ENCODE measurements around the gene TNRC18.

The TNRC18 gene

DNA sequence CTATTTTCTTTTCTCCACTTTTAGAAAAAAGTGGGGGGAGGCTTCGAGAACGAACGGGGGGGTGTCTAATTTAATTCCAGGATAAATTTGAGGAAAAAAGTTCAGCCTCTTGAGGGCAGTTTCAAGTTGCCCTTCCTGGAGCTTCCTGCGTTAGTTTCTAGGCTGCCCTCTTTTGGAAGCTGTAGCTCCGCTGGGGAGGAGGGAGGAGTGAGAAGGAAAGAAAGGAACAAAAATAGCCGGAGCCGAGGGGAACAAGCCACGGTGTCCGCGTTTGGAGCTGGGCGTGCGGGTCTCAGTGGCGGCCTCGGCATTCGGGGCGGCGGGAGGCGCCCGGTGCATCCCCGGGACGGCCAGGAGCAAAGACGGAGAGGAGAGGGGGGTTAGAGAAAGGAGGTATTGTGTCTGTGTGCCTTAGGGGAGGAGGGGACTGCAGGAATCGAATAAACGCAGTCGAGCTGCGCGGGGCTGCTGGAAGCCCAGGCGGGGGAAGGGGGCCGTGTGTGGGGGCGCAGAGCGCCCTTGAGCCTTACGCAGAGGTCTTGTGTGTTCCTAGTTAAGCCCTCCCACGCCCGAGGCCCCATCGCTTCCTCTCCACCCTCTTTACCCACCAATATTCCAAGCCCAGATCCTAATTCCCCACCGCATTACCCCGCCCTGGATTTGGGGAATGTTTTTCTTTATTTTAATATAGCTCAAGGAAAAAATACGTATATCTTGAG, 2.0 kb upstream of the TNRC18 start:
- no peak for DNase-seq

DNA sequence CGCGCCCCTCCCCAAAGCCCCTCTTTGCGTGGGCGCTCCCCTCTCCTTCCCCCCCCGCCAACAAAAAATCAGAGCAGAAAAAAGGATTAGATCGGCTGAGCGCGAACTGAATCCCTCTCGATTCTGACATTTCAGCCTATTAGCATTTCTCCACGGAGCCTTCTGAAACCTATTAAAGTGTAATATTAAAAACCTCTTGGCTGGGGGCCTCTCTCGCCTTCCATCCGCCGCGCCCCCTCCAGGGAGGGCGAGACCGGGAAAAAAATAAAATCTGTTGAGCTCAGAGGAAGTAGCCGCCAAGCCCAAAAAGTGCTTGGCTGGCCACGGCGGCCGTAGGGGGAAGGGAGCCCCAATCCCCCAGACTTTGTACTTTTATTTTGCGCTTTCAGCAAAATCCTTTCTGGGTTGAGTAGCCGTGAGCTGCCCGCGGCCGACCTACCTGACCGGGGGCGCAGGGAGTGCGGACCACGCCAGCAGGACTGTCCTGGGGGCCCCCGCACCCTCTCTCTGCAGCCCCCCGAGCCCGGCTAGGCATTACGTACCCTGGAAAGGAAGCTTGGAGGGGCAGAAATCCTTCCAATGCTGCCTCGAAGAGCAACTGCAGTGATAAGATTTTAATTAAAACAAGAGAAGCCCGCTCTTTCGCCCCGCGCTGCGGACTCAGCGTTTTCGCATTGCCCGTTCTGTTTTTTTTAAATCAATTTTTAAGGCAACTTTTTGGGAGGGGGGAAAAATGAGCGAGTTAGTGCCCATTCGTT, 1.3 kb upstream of the TNRC18 start:
- DNase-seq: no peak

DNA sequence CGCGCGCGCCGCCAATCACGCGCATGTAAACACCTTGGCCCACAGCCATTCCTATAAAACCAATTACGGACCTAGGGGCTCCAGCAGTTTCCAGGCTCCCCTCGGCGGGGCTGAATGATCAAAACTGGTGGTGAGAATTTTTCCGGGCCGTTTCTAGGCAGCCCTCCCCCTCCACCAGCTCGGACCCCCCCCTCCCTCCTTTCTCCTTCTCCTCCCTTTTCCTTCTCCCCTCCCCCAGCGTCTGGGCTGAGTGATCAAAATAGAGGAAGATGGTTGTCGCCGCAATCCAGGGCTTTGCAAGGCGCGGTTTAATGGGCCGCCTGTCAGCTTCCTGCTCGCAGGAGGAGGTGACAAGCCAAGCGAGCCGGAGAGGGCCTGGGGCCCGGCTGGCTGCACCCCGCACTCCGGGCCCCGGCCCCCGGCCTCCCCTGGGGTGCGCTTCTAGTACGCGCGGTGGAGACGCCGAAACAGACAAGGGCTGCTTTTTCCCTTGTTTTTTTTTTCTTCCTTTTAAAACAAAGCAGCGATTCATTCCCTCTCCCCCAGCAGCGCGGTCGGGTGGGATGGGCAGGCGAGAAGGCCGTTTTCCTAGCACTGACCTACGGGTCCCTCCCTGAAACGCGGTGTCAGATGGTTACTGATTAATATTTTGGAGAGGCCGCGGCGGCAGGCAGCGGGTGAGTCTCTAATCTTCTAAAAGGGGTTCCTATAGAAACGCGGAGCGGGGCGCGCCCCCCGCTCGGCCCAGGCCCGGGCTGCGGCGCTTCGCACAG, 528 bp upstream of the TNRC18 start:
- DNase-seq: no peak

DNA sequence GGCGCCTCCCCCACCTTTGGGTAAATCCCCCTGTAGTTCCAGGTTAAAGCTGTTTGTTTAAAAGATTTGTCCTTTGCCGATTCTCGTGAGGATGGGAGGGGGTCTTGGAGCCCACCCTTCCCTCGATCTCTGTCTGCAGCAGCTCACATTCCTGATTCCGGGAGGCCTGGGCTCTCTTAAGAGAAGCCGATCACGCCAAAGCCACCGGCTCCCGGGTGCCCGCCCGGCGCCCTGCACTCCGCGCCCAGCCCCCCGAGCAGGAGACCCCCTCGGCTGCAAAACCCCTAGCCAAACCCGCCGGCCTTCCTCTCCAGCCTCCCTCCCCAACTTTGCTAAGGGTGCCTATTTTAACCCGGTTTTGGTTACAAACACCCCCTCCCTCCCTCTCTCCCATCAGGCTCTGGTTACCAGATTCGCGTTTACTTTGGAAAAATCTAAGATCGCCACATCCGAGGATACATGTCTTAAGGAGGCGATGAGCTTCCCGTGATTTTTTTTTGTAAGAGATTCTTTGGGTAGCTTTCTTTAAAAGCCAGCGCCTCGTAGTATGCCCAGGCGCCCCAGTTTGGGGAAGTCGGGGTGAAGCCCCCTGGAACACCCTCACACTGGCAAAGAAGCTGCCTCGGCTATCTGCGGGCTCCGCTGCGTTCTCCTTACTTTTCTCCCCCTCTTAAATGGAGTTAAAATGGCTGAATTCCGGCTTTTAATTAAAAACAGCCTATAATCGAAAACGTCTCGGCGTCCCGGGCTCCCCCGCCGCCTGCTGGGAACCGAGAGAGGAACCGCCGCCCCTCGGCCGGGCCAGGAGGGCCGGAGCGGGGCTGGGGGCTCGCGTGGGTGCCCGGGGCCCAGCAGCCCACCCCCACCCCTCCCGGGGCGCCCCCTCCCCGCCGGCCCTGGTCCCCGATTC, 983 bp downstream of the TNRC18 start:
- no peak for DNase-seq

DNA sequence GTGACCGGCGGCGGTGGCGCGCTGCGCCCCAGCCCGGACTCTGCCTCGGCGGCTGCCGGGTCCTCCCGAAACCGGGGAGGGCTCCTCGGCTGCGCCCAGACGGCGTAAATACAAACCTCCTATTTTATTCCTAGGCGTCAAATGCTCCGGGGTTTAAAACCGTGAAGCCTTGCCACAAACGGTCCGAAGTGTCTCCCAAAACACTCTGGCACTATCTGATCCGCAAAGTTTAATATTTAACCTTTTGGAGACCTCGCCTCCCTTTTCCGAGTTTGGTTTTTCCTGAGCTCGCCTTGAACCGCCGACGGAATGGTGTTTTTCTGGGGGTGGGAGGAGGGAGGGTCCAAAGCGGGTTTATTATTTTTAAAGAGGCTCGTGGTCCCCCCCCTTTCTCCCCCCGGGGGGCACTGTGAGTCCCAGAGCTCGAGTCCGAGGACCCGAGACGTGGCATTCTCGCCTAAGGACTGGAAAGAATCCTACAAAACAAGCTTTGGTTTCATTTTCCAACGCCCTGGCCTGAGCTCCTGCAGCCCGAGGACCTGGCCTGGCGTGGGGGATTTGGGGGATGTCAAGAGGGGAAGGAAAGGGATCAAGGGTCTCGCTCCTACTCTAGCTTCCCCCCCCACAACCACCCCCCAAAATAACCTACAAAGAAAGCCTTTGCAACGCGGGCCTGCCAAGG, 1.8 kb downstream of the TNRC18 start:
- no peak for DNase-seq

DNA sequence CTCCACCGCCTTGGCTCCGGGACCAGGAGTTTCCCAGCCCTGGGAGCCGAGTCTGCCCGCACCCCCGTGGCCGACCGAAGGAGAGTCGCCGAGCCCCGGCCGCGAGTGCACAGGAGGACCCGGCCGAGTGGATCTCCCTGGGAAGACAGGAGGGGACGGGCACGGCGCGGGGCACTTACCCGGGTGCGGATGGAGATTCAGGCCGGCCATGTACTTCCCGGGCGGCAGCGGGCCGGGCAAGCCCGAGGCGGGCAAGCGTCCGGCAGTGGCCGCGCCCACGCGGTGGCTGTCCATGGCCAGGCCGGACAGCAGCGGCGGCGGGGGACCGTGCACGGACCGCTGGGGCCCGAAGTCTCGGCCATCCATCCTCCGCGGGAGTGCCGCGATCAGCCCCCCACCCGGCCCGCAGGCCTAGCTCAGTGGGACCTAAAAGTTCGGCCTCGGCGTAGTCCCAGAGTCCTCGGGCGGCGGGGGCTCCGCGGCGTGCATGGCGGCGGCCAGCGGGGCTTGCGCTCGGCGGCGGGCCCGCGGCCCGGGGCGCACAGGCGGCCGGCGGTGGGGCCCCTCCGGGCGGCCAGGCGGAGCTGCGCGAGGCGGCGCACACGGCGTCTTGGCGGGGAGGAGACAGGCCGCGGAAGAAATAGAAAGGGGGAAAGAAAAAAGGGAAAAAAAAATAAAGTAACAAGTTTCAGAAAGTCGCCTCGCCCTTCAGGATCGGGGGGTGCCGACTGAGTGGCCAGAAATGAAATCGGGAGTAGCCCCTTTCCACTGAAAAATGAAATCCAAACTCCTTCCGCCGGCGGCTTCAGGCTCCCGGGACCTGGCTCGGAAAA, 2.5 kb downstream of the TNRC18 start:
- DNase-seq: no peak

DNA sequence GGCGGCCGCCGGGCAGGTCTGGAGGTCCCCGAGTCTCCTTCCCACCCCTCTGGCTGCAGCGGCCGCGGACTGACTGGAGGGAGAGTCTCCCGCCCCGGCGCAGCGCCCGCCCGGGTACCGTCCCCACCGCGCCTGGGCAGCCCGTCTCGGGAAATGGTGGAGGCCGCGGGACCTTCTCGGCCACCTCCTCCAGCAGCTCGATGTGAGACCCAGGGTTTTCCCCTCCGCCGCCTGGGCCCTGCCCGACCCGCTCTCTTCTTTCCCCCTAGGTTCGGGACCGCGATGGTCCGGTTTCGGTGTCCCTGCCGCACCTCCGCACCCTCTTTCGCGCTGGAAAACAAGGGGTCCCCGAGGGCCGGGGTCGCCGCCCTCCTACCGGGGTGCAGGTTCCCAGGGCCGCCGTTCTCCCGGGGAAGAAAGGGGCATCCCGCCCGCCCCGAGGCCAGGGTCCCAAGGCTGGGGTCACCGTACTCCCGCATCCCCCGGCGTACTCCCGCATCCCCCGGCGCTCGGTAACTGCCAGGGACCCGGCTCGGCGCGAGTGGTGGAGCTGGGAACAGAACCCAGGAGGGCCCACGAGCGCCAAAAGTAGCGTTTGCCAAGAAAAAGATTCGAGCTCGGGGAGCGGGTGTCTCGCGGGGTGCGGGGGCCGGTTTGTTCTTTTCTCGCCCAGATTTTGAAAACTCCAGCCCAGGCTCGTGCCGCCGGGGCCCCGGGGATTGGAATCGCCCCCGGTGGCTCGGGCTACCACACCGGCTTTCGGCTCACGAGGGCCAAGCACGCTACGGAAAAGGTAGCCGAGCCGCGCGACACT, 3.4 kb downstream of the TNRC18 start:
- no peak for DNase-seq

DNA sequence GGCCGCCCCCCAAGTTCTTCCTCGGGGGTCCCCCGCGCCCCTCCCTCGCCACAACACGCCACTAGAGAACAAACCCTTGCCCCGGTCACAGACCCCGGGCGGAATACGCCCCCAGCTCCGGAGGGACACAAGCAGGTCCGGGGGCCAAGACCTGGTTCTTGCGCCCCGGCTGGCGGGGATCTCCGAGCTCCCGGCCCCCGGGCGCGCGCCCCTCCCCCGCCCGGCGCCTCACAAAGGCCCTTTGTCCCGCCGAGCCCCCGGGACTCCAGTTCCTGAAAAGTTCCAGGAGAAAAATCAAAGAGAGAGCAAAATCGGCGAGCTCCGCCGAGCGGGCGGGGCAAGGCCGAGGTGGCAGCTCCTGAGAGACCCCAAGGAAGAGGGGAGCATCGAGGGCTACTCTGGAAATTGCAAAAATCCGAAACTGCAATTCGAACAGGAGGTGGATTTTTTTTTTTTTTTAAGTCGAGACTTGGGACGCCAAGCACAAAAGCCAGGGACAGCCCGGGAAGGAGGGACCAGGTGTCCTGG, 4.0 kb downstream of the TNRC18 start:
- DNase-seq: no peak

DNA sequence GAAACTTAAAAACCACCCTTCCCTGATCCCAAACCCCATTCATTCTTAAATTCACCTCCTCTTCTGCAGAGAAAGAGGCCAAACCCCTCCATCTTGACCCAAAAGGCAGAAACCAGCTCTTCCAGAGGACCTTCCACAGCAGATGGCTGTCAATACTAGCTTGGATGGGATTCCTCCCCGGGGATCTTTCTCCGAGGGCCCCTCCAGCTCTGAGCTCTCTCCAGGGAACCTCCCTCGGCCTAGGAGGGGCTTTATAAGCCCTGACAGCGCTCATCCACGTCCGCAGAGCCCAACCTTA, 5.4 kb downstream of the TNRC18 start:
- DNase-seq: no peak

DNA sequence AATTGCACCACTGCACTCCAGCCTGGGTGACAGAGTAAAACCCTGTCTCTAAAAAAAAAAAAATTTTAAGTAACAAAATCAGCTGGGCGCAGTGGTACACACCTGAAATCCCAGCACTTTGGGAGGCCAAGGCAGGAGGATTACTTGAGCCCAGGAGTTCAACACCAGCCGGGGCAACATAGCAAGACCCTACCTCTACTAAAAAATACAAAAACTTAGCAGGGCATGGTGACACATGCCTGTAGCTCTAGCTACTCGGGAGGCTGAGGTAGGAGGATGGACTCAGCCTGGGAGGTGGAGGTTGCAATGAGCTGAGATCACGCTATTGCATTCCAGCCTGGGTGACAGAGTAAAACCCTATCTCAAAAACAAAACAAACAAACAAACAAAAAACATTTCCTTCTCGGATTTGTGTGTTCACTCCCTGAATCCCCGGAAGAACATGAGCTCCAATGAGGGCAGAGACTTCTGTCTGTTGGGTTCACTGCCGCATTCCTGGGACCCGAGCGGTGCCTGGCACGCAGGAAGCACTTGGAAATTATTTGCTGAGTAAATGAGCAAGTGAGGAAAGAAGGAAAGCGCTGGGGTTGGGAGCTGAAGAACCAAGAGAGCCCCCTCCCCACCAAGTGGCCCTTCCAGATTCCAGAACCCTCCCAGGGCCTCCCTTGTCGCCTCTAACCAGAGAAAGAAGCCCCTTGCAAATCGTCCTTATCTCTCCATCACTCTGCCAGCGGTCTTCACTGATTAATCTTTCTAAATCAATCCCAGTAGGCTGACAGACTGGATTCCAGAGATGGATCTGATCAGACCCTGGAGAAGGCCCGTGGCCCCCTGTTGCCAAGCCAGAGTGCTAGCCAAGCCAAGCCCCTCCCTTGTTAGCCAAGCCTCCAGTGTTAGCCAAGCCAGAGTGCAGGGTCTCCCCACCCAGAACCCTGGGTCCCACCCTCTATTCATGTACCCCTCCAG, 6.2 kb downstream of the TNRC18 start:
- no peak for DNase-seq

DNA sequence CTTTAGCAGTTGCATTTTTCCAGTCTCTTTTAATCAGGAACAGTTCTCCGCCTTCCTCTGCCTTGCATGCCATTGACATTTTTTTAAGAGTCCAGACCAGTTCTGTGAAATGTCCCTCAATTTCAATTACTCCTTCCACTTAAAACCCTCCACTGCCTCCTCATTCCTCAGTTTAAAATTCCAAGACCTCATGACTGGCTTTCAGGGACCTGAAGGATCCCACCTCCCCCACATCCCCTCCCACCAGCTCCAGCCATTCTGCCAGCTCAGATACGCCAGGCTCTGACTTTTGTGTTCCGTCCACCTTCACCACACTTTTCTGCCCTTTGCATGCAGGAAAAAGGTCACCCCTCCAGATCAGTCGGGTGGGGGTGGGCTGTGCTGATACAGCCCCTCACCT, 8.7 kb downstream of the TNRC18 start:
- DNase-seq: no peak

DNA sequence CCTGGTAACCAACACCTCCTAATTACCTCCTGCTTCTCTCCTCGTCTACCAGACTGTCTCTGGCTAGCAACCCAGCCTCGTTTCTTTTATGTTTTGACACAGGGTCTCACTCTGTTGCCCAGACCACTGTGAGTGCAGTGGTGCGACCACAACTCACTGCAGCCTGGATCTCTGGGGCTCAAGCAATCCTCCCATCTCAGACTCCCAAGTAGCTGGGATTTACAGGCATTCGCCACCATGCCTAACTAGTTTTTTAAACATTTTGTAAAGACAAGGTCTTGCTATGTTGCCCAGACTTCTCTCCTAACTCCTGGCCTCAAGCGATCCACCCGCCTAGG, 10.2 kb downstream of the TNRC18 start:
- no peak for DNase-seq

DNA sequence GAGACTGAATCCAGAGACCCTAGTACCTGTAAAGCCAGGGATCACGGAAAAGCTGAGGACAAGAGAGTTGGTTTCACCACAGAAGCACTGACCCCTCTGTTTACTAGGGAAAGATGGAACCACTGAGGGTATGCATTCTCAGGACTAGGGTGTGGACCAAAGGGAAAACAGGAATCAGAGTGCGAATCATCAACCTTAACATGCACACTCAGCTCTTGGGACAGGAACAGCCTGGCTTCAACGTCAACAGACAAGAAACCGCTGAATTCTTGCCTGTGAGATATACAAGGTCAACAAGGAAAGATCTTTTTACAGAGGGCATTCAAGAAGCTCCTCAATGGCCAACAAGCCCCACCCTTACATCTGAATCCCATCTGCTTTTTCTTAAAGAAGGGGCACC, 14.9 kb downstream of the TNRC18 start:
- DNase-seq: no peak

DNA sequence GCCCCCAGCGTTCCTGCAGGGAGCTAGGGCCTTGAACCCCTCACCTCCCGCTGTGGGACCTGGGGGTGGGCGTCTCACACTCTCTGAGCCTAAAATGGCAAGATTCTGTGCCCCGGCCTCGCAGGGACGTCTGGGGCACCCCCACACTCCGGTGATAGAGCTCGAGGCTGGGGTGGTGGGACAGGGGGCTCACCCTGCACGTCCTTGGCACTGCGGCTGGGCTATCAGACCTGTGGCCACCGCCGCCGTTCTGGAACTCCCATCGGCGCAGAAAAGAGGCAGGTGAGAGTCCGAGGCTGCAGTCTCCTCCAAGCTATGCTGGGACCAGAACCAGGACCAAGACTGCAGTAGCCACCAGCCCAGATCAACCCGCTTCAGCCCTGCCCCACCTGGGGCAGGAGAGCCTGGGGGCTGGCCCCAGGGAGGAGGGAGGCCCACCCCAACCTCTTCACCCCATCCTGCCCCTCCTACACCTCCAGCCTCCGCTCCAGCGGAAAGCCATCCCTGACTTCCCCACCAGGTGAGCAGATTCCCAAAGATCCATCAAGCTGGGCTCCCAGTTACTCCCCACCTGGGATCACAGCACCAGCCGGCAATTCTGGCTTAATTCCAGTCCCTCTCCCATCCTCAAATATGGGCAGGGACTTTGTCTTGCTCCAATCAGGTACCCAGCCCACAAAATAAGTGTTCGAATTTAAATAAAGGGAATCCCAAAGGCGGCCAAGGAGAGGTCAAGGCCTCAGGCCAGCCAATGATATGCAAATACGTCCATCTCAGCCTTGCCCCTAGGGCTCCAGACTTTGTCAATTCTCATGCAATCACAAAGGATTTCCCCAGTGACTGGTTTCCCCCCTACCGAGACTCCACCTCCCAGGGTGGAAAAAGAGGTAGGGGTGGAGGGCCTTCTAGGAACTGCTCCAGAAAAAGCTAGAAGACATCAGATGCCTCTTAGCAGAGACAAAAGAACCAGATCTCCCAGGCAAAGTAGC, 16.4 kb downstream of the TNRC18 start:
- no peak for DNase-seq

DNA sequence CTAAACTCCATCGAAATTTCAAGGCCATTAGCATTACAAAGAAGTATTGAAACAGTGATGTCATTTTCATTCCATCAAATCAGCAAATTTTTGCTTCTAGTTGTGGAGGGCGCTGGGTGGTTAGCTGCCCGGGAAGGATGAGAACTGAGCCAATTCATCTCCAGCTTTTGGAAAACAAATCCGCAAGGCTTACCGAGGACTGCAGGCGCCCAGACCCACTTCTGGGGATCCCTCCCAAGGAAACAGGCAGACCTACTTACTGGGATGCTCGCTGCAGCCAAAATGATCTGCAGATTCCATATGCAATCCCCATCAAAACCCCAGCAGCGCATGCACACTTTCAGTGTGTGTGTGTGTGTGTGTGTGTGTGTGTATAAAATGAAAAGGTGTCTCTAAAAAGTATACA, 19.2 kb downstream of the TNRC18 start:
- no peak for DNase-seq

DNA sequence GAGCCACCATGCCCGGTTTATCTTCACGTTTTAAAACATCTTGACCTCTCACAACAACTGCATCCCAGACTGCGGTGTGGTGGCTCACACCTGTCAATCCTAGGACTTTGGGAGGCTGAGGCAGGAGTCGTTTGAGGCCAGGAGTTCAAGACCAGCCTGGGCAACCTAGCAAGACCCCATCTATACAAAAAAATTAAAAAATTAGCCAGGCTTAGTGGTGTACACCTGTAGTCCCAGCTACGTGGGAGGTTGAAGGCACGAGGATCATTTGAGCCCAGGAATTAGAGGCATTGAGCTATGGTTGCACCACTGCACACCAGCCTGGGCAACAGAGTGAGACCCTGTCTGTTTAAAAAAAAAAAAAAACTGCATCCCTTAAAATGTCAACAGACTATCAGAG, 20.2 kb downstream of the TNRC18 start:
- no peak for DNase-seq

DNA sequence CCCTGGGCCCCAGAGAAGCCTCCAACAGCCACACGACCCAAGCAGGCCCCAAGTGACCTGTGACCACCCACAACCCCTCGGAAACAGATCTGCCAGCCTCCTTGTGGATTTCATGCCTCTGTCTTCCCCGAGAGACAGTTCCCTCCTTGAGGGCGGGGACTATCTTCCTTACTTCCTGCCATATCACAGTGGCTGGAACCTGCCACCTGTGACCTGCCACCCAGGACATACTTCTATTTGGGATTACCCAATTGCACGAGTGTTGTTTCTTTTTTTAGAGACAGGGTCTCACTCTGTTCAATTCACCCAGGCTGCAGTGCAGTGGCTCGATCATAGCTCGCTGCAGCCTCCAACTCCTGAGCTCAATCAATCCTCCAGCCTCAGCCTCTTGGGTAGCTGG, 25.9 kb downstream of the TNRC18 start:
- no peak for DNase-seq
